ENCODE results near the gene NBR1.
"Not testable (repeated sequence)": the region's sequence is repeated elsewhere in the genome, so short reads cannot be mapped to it uniquely, and the experiment has no call there.

The NBR1 gene

GRCh38 chr17:43216762-43217613 is 46.0 kb downstream of the NBR1 start:
- no peak for DNase-seq

GRCh38 chr17:43217614-43218087 is 46.6 kb downstream of the NBR1 start:
- no peak for DNase-seq

DNA sequence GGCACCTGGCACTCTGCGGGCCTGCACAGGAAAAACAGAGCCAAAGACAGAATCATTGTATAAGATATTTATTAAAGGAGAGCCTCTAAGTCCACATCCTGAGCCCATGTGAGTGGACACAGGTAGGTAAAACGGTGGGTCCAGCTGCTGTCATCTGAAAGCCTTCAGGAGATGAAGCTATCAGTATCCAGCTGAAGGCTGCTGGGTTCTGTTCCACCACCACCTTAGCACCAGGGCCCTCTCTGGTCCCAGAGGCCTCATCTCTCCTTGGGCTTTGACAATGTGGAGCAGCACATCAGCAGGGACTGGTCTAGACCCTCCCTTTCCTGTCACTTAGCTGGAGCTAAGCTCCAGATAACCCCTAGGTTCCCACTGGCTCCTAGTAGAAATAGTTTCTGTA is 48.0 kb downstream of the NBR1 start:
- DNase-seq, result no peak

GRCh38 chr17:43219746-43220380 is 48.8 kb downstream of the NBR1 start:
- no peak for DNase-seq

DNA sequence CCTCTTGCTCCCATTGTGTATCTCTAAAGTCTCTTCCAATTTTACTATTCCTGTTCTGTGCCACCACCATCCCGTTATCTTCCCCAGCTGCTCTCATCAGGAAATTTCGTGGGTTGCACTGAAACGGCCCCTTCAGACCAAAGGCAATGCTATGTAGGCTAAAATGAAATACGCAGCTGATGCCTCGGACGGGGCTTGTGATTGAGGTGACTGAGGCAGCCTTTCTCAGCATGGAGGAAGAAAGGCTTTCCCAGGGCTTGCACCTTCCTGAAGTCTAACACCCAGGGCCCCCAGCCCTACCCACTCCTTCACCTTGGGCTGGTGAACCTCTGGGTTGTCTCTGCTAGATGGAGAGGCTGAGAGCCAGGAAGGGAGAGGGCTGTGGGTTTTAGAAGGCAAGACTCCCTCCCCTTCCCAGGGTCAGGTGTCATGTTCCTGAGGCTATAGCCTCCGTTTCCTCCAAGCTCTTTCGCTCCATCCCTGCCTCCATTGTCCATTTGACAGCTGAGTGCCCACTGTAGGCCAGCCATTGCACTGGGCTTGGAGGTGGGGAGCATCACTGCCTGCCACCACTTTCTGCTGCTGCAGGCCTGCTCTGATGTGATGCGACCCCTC is 49.6 kb downstream of the NBR1 start:
- no peak for DNase-seq

DNA sequence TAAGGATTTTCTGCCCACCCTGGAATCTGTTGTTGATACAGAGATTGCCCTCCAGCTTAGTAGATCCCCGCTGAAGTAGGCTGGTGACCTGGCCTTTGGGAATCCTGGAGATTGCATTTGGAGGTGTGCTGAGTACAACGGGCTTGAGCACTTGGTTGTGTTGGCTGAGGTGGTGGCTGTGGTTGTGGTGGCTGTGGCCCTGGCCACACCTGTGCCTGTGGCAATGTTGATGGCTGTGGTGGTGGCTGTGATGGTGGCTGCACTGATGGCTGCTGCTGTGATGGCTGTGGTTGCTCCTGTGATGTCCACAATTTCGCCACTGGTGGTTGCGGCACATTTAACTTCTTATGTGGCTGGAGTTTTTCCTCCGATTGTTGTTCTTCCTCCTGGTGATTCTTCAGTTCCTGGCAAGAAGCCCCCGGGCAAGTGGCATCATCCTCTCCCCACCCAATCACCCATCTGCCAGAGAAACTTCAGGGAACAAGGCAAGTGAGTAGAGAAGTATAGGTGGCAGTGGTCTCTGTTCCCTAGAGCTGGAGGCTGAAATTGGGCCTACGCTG is 53.2 kb downstream of the NBR1 start:
- no peak for DNase-seq

GRCh38 chr17:43226393-43226792 is 55.4 kb downstream of the NBR1 start:
- DNase-seq, result no peak

DNA sequence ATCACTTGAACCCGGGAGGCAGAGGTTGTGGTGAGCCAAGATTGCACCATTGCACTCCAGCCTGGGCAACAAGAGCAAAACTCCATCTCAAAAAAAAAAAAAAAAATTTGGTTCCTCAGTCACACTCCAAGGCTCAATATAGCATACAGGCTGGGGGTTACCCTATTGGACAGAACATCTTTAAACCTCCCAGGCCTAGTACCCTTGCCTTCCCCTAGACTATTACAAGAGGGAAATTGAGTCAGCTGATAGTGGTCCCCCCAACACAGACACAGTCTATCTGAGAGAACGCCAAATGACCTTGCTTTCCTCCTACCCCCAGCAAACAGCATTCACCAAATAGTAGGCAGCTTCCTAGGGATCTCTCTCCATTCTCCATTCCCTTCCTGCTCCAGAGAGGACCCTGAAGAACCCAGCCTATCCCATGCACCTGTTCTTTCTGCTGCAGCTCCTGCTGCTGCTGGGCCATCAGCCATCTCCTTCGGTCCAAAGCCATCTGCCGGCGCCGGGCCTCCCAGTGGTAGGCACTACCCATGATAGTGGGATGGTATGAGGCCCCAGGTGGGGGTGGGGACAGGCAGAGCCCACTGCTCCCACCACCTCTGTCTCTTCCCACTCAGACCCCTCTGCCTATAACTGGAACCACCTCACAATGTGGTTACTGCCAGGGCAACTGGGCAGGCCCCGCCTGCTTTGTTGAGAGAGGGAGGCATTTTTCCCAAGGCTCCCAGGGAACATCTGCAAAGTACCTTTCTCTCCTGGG is 57.2 kb downstream of the NBR1 start, which contains the start of gene CCDC200:
TSS of gene CCDC200 (minus strand) at position 604 of the 763 bp plus-strand sequence. CDS start at position 535, 69 bp downstream.
- DNase-seq, result not testable (repeated sequence)

DNA sequence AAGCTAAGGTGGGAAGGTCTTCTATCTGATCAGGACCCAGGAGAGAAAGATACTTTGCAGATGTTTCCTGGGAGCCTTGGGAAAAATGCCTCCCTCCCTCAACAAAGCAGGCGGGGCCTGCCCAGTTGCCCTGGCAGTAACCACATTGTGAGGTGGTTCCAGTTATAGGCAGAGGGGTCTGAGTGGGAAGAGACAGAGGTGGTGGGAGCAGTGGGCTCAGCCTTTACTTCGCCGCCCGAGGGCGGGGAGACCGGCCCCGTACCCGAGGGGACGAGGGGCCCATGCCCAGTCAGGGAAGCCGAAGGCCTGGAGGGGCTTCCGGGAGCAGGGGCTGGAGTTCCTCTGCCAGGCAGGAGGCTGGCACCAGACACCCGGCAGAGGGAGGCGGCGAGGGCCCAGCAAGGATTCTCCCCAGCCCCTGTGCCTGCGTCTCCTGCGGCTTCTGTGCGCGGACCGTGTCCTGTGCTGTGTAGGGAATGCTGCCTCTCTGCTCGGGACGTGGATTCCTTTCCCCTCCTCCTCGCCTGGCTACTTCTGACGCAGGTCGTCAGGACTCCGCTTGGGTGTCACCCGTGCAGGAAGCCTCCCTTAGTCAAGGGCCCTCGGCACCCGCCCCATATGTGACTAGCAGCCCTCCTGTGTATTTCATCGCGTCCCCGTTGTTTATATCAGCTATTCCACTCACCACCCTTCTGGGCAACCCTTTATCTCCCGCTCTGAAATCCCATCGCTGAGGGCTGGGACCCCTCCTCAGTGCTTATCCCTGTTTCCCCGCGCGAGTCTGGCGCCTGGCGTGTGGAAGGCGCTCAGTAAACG is 60.4 kb downstream of the NBR1 start:
- not testable (repeated sequence) for DNase-seq

DNA sequence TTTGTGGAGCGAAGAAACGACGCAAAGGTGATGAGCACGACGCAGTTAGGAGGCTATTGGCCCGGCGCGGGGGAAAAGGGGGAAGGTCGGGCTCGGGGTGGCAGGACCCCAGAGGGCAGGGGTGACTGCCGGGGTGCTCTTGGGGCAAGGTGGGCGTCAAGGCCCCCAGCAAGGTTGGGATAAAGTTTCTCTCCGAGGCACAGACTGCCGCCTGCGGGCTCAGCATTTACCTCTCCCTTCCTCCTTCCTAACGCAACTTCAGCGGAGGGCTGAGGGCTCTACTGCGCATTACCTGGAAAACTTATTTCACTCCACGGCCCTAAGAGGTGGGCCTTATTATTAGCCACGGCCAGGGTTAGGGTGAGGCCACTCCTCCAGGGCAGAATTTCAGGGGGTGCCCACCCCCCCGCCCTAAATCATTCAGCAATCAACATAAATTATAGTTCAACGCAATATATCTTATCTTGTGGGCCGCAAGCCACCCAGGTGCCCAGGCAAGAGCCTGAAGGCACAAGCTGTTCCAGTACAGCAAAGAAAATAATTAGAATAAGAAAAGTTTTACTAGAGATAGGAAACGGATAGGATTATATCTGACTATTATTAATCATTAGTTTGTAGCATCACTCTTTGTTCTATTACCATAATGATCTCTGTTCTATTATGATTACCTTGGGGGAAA is 61.1 kb downstream of the NBR1 start:
- DNase-seq, result not testable (repeated sequence)

DNA sequence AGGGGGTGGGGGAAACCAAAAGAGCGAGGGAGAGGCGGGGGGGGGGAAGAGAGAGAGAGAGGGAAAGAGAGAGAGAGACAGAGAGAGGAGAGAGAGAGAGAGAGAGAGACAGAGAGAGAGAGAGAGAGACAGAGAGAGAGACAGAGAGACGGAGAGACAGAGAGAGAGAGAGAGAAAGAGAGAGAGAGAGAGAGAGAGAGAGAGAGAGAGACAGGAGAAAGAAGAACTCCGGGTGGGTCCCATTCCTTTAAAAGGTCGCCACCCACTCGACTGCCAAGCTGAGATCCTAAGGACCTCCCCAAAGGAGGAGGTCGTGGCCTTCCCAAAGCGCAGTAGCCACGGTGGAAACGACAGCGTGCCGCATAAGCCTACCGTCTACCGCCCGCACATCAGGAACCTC is 62.2 kb downstream of the NBR1 start:
- not testable (repeated sequence) for DNase-seq

DNA sequence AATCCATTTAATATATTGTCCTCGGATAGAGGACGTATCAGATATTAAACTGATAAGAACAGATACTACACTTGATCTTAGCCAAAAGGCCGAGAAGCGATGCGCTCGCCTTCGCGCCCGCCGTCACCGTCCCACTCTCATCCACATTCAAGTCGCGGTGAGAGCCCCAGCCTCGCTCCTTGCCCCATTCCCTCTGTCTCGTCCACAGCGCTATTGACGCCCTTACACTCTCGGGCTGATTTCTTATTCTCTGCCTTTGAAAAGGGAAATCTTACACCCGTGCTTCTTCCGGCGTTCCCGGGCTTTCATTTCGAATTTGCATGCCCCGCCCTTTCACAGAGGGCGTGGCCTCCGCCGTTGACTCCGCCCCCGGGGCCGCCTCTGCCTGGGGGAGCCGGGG is 62.9 kb downstream of the NBR1 start, which contains the start of gene RNU2-1:
TSS of gene RNU2-1 (minus strand) at position 101 of the 400 bp plus-strand sequence.
- not testable (repeated sequence) for DNase-seq

DNA sequence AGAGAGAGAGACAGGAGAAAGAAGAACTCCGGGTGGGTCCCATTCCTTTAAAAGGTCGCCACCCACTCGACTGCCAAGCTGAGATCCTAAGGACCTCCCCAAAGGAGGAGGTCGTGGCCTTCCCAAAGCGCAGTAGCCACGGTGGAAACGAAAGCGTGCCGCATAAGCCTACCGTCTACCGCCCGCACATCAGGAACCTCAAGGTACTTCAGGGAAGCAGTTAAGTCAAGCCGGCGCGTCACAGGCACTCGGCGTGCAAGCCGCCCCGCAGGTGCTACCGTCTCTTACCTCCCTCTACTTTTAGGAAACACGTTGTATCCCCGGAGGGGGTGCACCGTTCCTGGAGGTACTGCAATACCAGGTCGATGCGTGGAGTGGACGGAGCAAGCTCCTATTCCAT is 68.6 kb downstream of the NBR1 start:
- DNase-seq, result not testable (repeated sequence)

- DNase-seq, result not testable (repeated sequence)
Measured at GRCh38 chr17:43240596-43241352, 69.8 kb downstream of the NBR1 start.

GRCh38 chr17:43246456-43246855 is 75.4 kb downstream of the NBR1 start:
- DNase-seq, result not testable (repeated sequence)

Data from NCI-H2171 treated with DMSO at 0.1 percent for 48 hours (cell line).